ENCODE results near the gene KRTAP10-12. TPM values are rescaled to one million over a fixed set of nuclear protein-coding genes. Genes with fewer than 3 reads are reported as not detected.
A peak's percentile ranks its signal among the peaks of the same experiment; 100 is the strongest.

KRTAP10-12 gene
- total and polyA plus RNA-seq, 2 of the 13 experiments (the other 11 are each of a cell fraction or from before 2014, with no cell fraction given), result not detected

GRCh38 chr21:44700101-44701022, 3.4 kb downstream of the KRTAP10-12 start (continued):
- TF ChIP-seq FOXM1 (CRISPR knock-in tag; IDR thresholded peaks at IDR 0.05), result no peak
- TF ChIP-seq ATF7 (IDR thresholded peaks at IDR 0.05), result no peak
- TF ChIP-seq ATF7 (CRISPR knock-in tag; IDR thresholded peaks at IDR 0.05), result no peak
- no peak for TF ChIP-seq ZNF761 (CRISPR knock-in tag; conservative IDR thresholded peaks at IDR 0.05)
- TF ChIP-seq YEATS4 (CRISPR knock-in tag; IDR thresholded peaks at IDR 0.05; ENCODE audit: borderline replicate concordance), result peak; percentile 51; the same call in 1 of the 2 replicates
- no peak for TF ChIP-seq ZNF672 (CRISPR knock-in tag; IDR thresholded peaks at IDR 0.05)
- no peak for TF ChIP-seq ATRX (CRISPR knock-in tag; IDR thresholded peaks at IDR 0.05; ENCODE audit: borderline replicate concordance)
- TF ChIP-seq CBX5 (CRISPR knock-in tag; IDR thresholded peaks at IDR 0.05; ENCODE audit: borderline replicate concordance), result no peak; the same call in 1 of the 2 replicates
- TF ChIP-seq GPN1 (CRISPR knock-in tag; IDR thresholded peaks at IDR 0.05; ENCODE audit: borderline replicate concordance), result no peak
- no peak for TF ChIP-seq ATF5 (CRISPR knock-in tag; IDR thresholded peaks at IDR 0.05; ENCODE audit: low read depth)
- TF ChIP-seq ARID4A (CRISPR knock-in tag; IDR thresholded peaks at IDR 0.05; ENCODE audit: borderline replicate concordance), result peak; percentile 52; the same call in 1 of the 2 replicates
- no peak for TF ChIP-seq MTERF4 (CRISPR knock-in tag; IDR thresholded peaks at IDR 0.05)
- TF ChIP-seq ZSCAN31 (CRISPR knock-in tag; IDR thresholded peaks at IDR 0.05; ENCODE audit: low read depth), result peak; percentile 71; the same call in 1 of the 2 replicates
- TF ChIP-seq AGO2 (optimal IDR thresholded peaks at IDR 0.05; ENCODE audit: low read depth, low read length), result no peak
- TF ChIP-seq ZKSCAN1 (IDR thresholded peaks at IDR 0.05; ENCODE audit: low read length), result no peak
- no peak for TF ChIP-seq TAF1 (CRISPR knock-in tag; IDR thresholded peaks at IDR 0.05)
- no peak for TF ChIP-seq MAF1 (CRISPR knock-in tag; IDR thresholded peaks at IDR 0.05; ENCODE audit: borderline replicate concordance)
- TF ChIP-seq TCF12 (IDR thresholded peaks at IDR 0.05), result no peak
- TF ChIP-seq TCF12 (CRISPR knock-in tag; IDR thresholded peaks at IDR 0.05), result no peak
- peak; percentile 60; the same call in 1 of the 2 replicates for TF ChIP-seq TARDBP (CRISPR knock-in tag; IDR thresholded peaks at IDR 0.05)
- no peak for TF ChIP-seq ZBTB42 (CRISPR knock-in tag; IDR thresholded peaks at IDR 0.05)
- TF ChIP-seq CBFB (CRISPR knock-in tag; IDR thresholded peaks at IDR 0.05), result no peak
- TF ChIP-seq ZNF441 (CRISPR knock-in tag; IDR thresholded peaks at IDR 0.05; ENCODE audit: borderline replicate concordance), result peak; percentile 73; the same call in 1 of the 2 replicates
- TF ChIP-seq ZBTB20 (CRISPR knock-in tag; IDR thresholded peaks at IDR 0.05; ENCODE audit: borderline replicate concordance, low read depth), result peak; percentile 93; the same call in 1 of the 2 replicates
- TF ChIP-seq ZNF432 (CRISPR knock-in tag; IDR thresholded peaks at IDR 0.05; ENCODE audit: borderline replicate concordance), result no peak
- 0 out of 2 replicates have a peak, but pooled peaks have one; percentile 25 for TF ChIP-seq ZNF205 (CRISPR knock-in tag; IDR thresholded peaks at IDR 0.05)
